GM12872 (cell line): ENCODE data around the gene LARP1.

Experiments used
- CTCF ChIP-seq: IDR thresholded peaks from 3 replicates; pipeline ENCODE4 v1.5.1; 2011; ENCODE audit warnings: low read depth, mild to moderate bottlenecking, low read length, moderate library complexity; ENCODE audit not compliant: insufficient read depth

Gene LARP1

DNA sequence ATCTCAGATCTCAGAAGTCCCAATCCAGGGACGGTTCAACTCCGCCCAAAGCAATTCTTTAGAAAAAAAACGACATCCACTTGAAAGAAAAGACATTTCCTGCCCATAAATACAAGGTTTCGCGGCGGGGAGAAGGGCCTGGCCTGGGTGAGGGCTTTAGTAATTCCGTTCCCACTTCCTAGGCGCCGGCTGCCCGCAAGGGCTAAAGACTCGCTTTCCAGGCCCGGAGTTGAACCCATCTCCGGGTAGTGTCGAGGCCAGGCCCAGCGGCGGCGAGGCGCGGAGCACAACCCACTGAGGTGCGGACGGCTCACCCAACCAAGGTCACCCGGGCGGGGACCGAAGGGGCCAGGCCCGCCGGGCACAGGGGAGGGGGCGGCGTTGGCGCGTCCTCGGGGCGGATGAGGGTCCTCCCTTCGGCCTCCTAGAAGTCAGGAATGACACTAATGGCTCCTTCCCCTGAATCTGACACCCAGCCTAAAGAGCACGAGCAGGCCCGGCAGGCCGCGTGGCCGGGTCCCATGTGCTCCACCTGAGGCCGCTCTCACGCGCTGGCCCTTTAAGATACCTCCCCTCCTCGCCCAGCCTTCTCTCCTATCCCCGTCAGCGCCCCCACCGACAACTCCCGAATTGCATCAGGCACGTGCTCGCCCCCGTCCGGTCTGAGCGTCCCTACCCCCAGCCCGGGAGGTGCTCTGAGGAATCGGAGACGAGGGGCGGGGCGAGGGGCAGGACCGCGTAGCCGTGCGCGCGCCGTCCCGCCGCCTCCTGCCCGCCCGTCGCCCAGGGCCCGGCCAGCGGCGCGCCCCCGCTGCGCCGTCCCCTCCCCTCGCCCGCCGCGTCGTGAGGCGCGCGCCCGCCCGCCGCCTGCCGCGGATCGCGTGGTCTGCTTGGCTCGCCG lies 467 bp upstream of the LARP1 start:
- TF ChIP-seq CTCF: peak; percentile 44

DNA sequence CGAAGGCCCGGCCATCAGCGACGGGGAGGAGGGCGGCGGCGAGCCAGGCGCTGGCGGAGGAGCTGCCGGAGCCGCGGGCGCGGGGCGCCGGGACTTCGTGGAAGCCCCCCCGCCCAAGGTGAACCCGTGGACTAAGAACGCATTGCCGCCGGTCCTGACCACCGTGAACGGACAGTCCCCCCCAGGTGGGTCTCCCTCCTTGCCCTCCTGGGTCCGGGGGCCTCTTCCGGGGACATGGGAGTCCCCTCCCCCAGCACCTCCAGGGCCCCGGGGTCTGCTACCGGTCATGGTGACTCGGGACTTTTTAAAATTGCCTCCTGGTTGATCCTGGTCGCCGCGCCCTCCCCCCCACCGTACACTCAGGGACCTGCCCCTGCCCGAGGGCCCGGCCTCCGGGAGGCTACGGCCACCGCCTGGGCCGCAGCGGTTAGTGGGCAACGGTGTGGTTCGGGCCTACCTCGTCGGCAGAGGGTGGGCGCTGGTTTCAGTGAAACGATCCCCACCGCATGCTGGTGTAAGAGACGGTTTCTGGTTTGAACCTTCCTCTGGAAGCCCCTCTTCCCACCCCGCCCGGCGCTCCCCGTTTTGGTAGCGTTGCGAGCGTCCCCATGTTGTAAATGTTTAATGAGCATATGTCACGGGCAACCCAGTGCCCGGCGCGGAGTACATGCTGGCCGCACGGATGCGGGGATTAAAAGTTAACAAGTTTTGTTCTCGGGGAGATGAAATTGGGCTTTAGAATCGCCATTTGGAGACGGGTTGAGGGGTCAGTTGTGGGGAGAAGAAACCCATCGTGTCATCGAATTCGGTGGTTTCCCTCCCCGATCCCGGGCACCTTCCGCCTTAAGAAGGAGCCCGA lies 1.1 kb downstream of the LARP1 start:
- no peak for TF ChIP-seq CTCF

GRCh38 chr5:154756868-154757813 lies 2.0 kb downstream of the LARP1 start:
- TF ChIP-seq CTCF: no peak

DNA sequence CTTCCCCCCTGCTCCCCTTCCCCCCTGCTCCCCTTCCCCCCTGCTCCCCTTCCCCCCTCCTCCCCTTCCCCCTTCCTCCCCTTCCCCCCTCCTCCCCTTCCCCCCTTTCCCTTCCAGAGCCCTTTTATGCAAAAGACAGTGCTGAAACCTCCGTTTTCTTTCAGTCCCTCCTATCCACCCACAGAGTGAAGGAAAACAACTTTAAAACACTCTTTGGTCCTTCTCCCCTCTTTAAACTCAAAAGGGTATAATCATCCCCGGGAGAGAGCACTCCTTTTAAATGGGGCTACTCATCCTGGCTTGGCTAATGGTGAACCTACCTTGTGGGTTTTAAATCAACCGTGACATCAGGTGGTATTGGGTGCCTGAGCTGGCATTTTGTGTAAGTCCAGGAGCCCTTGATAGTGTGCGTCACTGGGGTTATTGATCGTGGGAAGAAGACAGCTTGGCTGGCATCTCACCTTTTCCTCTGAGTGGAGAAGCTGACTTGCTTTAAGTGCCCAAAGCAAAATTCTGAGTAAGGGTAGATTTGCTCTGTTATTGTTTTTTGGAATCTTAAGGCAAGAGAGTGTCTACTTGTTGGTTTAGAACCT lies 2.7 kb downstream of the LARP1 start:
- TF ChIP-seq CTCF: no peak

- TF ChIP-seq CTCF: no peak
Observed at GRCh38 chr5:154758493-154758892, 3.3 kb downstream of the LARP1 start.

DNA sequence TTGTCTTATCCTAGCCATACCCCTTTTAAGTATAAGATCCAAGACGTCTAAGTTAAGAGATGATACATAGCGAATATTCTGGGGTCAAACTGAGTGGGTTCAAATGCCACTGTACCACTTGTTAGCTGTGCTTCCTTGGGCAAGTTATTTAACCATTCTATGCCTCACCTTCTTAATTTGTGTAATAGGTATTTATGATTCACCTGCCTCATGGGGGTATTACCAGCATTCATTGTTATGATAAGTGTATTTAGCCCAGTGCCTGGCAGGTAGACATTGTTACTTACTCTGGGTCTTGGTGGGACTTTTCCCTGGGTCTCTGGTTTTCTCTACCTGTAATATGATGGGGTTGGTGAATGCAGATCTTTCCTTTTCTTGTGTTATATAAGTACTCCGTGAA lies 3.8 kb downstream of the LARP1 start:
- no peak for TF ChIP-seq CTCF
